ENCODE measurements around the gene CAMTA1.

Gene CAMTA1

DNA sequence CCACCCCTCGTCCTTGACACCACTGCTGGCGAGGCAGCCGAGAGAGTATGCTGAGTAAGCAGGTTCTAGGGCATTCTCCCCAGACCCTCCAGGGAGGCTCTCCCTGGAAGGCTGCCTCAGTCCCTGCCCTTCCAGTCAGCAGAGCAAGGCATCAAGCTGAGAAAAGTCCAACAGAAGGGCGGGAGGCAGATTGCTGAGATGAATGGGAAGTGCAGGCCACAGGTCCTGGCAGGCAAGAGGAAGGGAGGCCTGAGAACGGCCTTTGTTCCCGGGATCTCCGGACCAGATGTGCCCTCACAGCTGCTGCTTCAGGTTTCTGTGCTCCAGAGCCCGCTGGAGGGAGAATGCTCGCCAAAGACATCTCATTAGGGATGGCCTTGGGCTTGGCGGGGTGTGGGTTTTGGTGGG is 715.8 kb downstream of the CAMTA1 start:
- no peak overlapping the region for H3K4me3 ChIP-seq (ENCODE audit: low read depth, low read length)
- no peak for TF ChIP-seq CTCF (IDR thresholded peaks at IDR 0.05; ENCODE audit: low read depth, low read length)

DNA sequence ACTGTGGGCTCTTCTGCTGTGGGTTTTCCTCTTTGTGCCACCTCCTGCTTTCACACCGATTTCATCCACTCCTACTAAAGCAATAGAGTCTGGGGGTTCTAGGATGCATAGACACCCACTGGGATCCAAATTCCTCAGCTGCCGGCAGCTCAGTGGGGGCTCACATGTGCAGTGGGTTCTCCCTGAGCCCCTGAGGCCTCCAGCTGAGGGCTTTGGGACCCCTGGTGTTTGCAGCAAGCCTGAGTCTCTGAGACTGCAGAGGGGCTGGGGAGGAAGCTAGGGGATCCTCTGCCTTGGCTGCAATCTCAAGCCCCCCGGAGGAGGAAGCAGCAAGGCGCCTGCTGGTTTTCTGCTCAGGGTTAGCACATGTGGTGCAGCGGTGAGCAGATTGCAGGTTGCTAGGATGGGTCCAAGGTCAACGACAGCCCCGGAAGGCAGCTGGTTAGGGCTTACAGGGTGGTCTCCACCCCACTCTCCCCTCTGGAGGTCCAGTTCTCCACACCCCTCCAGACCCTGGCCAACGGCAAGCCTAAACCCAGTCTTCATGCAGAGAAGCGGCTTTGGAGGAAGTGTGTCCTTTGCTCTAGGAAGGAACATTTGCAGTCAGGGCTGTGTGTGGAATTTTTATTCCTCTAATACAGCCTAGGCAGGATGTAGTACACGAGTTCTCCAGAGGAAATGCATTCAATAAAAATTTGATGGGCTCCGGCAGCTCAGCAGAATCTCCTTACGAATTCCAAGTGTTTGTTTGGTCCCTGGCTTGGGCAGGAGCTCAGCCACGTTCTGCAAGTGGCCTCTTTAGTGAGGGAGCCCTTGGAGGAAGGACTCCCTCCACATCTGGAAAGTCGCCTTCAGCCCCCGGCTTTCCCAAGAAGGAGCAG is 716.7 kb downstream of the CAMTA1 start:
- no peak overlapping the region for H3K4me3 ChIP-seq (ENCODE audit: low read depth, low read length)
- no peak for TF ChIP-seq CTCF (IDR thresholded peaks at IDR 0.05; ENCODE audit: low read depth, low read length)

- no peak overlapping the region for H3K4me3 ChIP-seq (ENCODE audit: low read depth, low read length)
Measured at GRCh38 chr1:7503691-7504437, 718.6 kb downstream of the CAMTA1 start.

DNA sequence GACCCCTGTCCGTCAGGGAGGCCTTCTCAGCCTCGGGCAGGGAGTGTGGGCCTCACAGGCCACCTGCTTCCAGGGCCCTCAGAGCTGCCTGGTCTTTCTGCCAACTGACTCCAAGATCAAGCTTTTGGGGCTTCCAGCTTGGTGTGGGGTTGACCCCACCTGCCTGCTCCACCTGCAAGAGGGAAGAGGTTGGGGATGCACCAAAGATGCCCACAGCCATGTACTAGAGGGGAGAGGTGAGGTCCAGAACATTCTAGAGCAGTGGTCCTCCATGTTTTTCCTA is 719.1 kb downstream of the CAMTA1 start:
- no peak overlapping the region for H3K4me3 ChIP-seq (ENCODE audit: low read depth, low read length)
- TF ChIP-seq CTCF (IDR thresholded peaks at IDR 0.05; ENCODE audit: low read depth, low read length): no peak

More at GRCh38 chr1:7503691-7504437, 718.6 kb downstream of the CAMTA1 start:
- no peak for TF ChIP-seq CTCF (IDR thresholded peaks at IDR 0.05; ENCODE audit: low read depth, low read length)

GRCh38 chr1:7505094-7505770 is 720.0 kb downstream of the CAMTA1 start:
- no peak for TF ChIP-seq CTCF (IDR thresholded peaks at IDR 0.05; ENCODE audit: low read depth, low read length)

DNA sequence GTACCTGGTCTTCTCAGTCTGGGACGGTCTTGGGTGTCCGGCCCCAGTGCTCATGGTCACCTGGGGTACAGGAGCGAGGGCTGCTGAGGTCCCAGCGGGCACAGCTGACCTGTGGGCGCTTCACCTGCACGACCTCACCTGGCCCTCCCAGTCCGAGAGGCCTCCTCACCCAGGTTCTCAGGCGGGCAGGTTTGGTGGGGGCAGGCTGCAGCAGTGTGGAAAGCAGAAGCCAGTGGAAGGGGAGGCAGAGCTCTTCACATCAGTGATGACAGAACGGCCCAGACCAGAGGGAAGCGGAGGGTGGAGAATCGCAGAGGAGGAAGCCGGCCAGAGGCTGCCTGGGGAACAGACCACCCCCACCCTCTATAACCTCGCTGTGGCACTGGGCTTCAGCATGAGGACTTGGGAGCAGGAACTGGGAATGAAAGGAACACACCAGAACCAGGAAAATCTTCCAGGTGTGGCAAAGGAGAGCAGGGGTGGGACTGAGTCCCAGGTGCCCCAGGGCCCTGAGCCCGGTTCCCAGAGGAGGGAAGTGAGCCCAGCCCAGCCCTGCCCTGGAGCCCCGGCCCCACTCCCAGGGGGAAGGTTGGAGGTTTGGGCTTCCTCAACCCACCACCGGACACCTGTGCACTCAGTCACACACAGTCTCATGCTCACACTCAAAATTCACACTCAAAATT is 720.7 kb downstream of the CAMTA1 start:
- H3K4me3 ChIP-seq (ENCODE audit: low read depth, low read length): no peak overlapping the region
- no peak for TF ChIP-seq CTCF (IDR thresholded peaks at IDR 0.05; ENCODE audit: low read depth, low read length)

More at GRCh38 chr1:7505094-7505770, 720.0 kb downstream of the CAMTA1 start:
- H3K4me3 ChIP-seq (ENCODE audit: low read depth, low read length): no peak overlapping the region

Data from WI38 (cell line).